ENCODE measurements around the gene UST. TPM values are rescaled to one million over a fixed set of nuclear protein-coding genes. Genes with fewer than 3 reads are reported as not detected.

UST gene
- total RNA-seq, 2 donors from 2014 or later: 4.3 to 5.3 TPM

DNA sequence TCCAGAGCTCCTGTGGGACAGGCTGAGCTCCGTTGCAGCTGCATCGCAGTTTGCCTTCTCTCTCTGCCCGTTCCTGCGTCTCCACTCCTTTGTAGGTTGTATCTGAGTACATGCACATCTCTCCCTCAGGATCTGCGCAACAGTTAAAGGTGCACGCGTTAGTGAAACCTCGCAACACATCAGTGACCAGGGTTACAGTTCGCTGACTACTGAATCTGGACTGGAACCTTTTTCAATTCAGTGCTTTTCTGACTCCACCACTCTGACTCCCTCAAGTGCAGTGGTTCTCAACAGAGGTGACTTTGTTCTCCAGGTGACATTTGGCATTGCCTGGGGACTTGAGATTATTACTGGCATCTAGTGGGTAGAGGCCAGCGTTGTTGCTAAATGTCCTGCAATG lies 44.0 kb downstream of the UST start:
- no peaks in the 10 kb centered on the region for H3K4me1 ChIP-seq
- H3K27ac ChIP-seq: no peak overlapping the region
- no peak overlapping the region for H3K4me3 ChIP-seq
- no peaks in the 10 kb centered on the region for H3K36me3 ChIP-seq
- TF ChIP-seq, protein P1, sequence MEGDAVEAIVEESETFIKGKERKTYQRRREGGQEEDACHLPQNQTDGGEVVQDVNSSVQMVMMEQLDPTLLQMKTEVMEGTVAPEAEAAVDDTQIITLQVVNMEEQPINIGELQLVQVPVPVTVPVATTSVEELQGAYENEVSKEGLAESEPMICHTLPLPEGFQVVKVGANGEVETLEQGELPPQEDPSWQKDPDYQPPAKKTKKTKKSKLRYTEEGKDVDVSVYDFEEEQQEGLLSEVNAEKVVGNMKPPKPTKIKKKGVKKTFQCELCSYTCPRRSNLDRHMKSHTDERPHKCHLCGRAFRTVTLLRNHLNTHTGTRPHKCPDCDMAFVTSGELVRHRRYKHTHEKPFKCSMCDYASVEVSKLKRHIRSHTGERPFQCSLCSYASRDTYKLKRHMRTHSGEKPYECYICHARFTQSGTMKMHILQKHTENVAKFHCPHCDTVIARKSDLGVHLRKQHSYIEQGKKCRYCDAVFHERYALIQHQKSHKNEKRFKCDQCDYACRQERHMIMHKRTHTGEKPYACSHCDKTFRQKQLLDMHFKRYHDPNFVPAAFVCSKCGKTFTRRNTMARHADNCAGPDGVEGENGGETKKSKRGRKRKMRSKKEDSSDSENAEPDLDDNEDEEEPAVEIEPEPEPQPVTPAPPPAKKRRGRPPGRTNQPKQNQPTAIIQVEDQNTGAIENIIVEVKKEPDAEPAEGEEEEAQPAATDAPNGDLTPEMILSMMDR (IDR thresholded peaks at IDR 0.05): no peak
- no peak for DNase-seq (ENCODE audit: low spot score)
- peaks cover 0 to 7% of the 10 kb centered on the region in 2 donors for H3K9me3 ChIP-seq
- no peaks in the 10 kb centered on the region for H3K27me3 ChIP-seq

DNA sequence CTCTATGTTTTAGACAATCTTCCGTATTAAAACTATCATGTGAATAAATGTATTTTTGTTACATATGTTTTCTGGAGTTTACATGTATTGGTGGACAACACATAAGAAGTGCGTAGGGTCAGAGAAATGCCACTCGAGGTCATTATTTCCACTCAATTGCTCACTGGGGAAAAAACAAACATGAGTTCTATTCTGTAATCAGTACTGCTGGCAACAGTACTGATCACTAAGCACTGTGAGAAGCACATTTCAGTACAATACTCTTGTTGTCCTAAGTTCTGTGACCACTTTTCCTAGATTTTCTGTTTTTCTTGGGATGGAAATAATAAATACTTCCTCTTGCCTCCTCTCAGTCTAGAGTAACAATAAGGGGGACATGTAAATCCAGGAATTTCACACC lies 44.5 kb downstream of the UST start:
- Histone ChIP-seq H3K4me1 (no peaks in the 10 kb centered on the region), H3K4me3 (no peak overlapping the region), H3K27me3 (no peaks in the 10 kb centered on the region), H3K27ac (no peak overlapping the region), H3K9me3 (peaks cover 0 to 7% of the 10 kb centered on the region in 2 donors), H3K36me3 (no peaks in the 10 kb centered on the region)
- TF ChIP-seq, protein P1 (IDR thresholded peaks at IDR 0.05): no peak
- no peak for DNase-seq (ENCODE audit: low spot score)

DNA sequence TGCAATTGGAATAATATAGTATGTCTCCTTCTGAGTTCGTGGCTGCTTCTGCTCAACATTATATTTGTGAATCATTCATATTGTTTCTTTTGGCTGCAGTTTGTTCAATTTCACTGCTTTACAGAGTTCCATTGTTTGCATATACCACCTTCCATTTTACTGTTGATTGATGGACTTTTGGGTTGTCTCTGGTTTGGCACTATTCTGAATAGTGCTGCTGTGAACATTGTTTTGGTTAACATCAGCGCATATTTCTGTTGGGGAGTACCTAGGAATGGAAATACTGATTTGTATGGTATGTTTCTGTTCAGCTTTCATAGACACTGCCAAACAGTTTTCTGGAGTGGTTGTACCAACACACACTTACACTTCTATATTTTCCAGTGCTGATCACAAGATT lies 46.9 kb downstream of the UST start:
- TF ChIP-seq, protein P1 (IDR thresholded peaks at IDR 0.05): no peak
- no peak overlapping the region for H3K4me3 ChIP-seq
- no peaks in the 10 kb centered on the region for H3K4me1 ChIP-seq
- no peak for DNase-seq (ENCODE audit: low spot score)
- peaks cover 0 to 7% of the 10 kb centered on the region in 2 donors for H3K9me3 ChIP-seq
- no peaks in the 10 kb centered on the region for H3K27me3 ChIP-seq
- H3K27ac ChIP-seq: no peak overlapping the region
- H3K36me3 ChIP-seq: no peaks in the 10 kb centered on the region

DNA sequence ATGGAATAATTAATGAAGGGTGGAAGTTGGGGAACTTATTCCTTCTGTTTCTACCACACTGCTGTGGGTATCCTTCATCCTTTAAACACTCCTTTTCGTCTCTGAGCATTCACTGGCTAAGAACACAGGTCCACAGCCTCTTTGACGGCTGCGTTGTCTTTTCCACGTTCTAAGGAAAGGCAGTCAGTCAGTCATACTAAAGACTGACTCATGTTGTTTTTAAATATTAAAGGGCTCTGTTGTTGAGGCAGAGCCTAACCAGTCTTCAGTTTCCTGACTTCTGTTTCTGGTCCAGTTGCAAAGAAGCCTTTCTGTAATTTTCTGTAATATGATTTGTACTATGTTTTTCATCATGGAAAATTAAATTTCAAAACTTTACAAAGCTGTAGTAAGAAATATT lies 48.0 kb downstream of the UST start:
- TF ChIP-seq, protein P1 (IDR thresholded peaks at IDR 0.05): no peak
- H3K4me1 ChIP-seq: no peaks in the 10 kb centered on the region
- DNase-seq (ENCODE audit: low spot score): no peak
- H3K4me3 ChIP-seq: no peak overlapping the region
- peaks cover 0 to 7% of the 10 kb centered on the region in 2 donors for H3K9me3 ChIP-seq
- no peak overlapping the region for H3K27ac ChIP-seq
- H3K27me3 ChIP-seq: no peaks in the 10 kb centered on the region
- H3K36me3 ChIP-seq: no peaks in the 10 kb centered on the region

DNA sequence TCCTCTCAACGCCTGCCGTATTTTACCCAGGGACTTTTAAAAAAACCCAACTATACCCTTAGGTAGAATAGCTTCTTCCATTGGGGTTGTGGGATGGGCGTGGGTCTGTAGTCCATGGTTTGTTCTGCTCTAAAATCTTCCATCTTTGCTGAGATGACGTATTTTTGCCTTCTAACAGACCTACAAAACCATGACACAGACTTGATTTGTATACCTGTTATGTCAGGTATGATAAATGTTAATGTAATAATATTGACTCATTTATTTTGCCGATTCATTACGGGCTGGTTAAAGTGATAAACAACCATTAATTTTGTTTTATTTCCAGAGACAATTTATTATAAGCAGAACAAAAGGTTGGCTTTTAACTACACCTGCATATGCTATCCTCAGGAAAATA lies 48.7 kb downstream of the UST start:
- no peak for DNase-seq (ENCODE audit: low spot score)
- no peaks in the 10 kb centered on the region for H3K36me3 ChIP-seq
- no peak overlapping the region for H3K27ac ChIP-seq
- H3K4me3 ChIP-seq: no peak overlapping the region
- peaks cover 0 to 7% of the 10 kb centered on the region in 2 donors for H3K9me3 ChIP-seq
- no peaks in the 10 kb centered on the region for H3K4me1 ChIP-seq
- TF ChIP-seq, protein P1 (IDR thresholded peaks at IDR 0.05): no peak
- H3K27me3 ChIP-seq: no peaks in the 10 kb centered on the region

DNA sequence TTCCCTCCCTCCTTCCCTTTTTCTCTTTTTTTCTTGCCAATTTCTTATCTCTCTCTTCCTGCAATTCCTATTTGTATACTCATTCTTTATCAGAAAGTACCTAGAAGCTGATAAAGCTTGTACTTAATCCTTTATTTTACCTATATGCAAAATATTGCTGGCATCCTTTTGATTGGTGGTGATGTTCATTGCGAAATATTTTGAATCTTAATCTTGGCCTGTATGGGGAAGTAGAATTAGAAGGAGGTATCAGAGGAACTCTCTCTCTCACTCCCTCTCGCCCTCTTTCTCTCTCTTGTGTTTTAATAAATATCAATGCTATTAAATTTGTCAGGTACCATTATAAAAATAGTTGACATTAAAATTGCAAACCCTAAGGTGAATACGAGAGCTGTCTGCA lies 52.8 kb downstream of the UST start:
- TF ChIP-seq, protein P1 (IDR thresholded peaks at IDR 0.05): no peak
- Histone ChIP-seq H3K4me3 (no peak overlapping the region), H3K27ac (no peak overlapping the region), H3K27me3 (no peaks in the 10 kb centered on the region), H3K4me1 (no peaks in the 10 kb centered on the region), H3K36me3 (no peaks in the 10 kb centered on the region), H3K9me3 (no peaks in the 10 kb centered on the region)
- DNase-seq (ENCODE audit: low spot score): no peak
